Uterus (tissue), 4 donors: ENCODE data around the gene LBR. TPM values are rescaled to one million over a fixed set of nuclear protein-coding genes. Genes with fewer than 3 reads are reported as not detected.

Experiments used
- DNase-seq, 2 donors: peaks; one replicate each; pipeline ENCODE4 v3.0.0-alpha.2; 2019 to 2020
- H3K27ac ChIP-seq, 2 donors: fragments of 200-600 bp; sonication (generic); 1 replicate in 1 of 2; 2 replicates in 1 of 2; pipeline ENCODE4 v1.5.1; 2016 to 2018
- H3K27me3 ChIP-seq, 2 donors: fragments of 200-600 bp; sonication (generic); one replicate each; pipeline ENCODE4 v1.5.1; 2018 to 2019; ENCODE audit warnings: control low read depth in 1 of 2
- H3K36me3 ChIP-seq, 2 donors: fragments of 200-600 bp; sonication (generic); one replicate each; pipeline ENCODE4 v1.5.1; 2019; ENCODE audit warnings: control low read depth in 1 of 2
- H3K4me1 ChIP-seq, 2 donors: fragments of 200-600 bp; sonication (generic); one replicate each; pipeline ENCODE4 v1.5.1; 2018 to 2019; ENCODE audit warnings: control low read depth in 1 of 2
- H3K4me3 ChIP-seq, 2 donors: fragments of 200-600 bp; sonication (generic); 1 replicate in 1 of 2; 2 replicates in 1 of 2; pipeline ENCODE4 v1.5.1; 2018 to 2019; ENCODE audit warnings: mild to moderate bottlenecking in 1 of 2
- H3K9me3 ChIP-seq, 2 donors: fragments of 200-600 bp; sonication (generic); one replicate each; pipeline ENCODE4 v1.5.1; 2019; ENCODE audit warnings: control low read depth in 1 of 2
- POLR2A ChIP-seq, 2 donors: fragments of 450-650 bp; IDR thresholded peaks; one replicate each; pipeline ENCODE4 v1.6.1; 2016; ENCODE audit warnings: antibody characterized with exemption in 2 of 2, mild to moderate bottlenecking in 1 of 2, moderate library complexity in 1 of 2
- intact Hi-C: fragments of 100-400 bp; cut with DNase I; formaldehyde crosslinking; loops from one replicate; pipeline ENCODE4 v1.15.1; 2023; ENCODE audit warnings: low total_unique reads
- total RNA-seq, 4 donors: library from RNA; depleted of rRNA in 3 of 4; stranded (reverse); fragments of >200 nt in 3 of 4; gene quantifications; one replicate each; pipeline versions ENCODE4 v1.1.0 to v1.2.4, GENCODE V29; 2014 to 2023
- TF ChIP-seq, protein P1 (sequence below), 4 experiments: fragments of 200-600 bp in 2 of 4; fragments of 450-650 bp in 2 of 4; sonication (generic) in 2 of 4; IDR thresholded peaks; one replicate each; pipeline ENCODE4 v1.5.1; 2016 to 2019; ENCODE audit warnings: antibody characterized with exemption in 4 of 4, mild to moderate bottlenecking in 2 of 4, moderate library complexity in 1 of 4
- donor health status: DM: yes; HTN: yes; CAD: no.

LBR gene
- total RNA-seq, 4 donors from 2014 or later = 55.1 to 178 (median 92.6) TPM

DNA sequence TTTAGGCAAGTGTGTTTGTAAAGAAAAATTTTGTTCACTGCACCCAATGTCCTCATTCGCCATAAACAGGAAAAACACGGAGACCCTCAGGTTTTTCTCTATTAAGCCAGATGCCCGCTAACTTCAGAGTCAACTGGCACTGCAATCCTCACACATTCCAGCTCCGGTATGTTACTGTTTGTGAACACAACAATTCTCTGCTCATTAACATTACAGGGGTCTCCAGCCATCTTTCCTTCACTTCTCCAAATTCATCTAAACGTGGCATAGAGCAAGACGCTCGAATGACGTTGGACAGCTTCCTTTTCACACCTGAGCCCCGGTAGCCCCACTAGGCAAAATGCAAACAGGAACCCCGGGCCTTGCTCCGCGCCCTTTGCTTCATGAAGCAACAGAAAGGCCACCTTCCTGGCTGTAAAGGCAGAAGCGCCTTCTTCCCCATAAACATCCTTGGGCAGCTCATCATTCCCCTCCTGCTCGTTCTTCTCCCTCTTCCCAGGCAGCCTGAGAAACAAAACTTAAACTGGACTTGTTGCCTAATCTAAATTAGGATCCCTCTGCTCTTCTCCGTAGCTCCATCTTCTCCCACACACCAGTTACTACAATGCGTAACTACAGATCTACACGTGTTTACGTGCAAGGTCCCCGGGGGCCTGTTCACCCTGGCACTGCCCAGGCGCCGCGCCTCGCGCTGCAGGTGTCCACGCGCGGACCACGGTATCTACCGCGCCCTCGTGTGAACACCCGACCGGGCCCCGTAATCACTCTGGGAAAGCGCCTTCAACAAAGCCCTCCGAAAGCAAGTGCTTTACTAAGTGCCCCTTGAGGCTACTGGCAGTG, 1.2 kb downstream of the LBR start:
- no peaks in the 10 kb centered on the region for H3K9me3 ChIP-seq
- H3K4me3 ChIP-seq = peak overlapping the region; percentile 71 to 88
- peaks cover 0 to 15% of the 10 kb centered on the region in 2 donors for H3K4me1 ChIP-seq
- peak in 1 of 2 donors; percentile 45 for DNase-seq
- intact Hi-C loops = no loop called here
- TF ChIP-seq POLR2A (IDR thresholded peaks at IDR 0.05) = no peak
- TF ChIP-seq, protein P1, sequence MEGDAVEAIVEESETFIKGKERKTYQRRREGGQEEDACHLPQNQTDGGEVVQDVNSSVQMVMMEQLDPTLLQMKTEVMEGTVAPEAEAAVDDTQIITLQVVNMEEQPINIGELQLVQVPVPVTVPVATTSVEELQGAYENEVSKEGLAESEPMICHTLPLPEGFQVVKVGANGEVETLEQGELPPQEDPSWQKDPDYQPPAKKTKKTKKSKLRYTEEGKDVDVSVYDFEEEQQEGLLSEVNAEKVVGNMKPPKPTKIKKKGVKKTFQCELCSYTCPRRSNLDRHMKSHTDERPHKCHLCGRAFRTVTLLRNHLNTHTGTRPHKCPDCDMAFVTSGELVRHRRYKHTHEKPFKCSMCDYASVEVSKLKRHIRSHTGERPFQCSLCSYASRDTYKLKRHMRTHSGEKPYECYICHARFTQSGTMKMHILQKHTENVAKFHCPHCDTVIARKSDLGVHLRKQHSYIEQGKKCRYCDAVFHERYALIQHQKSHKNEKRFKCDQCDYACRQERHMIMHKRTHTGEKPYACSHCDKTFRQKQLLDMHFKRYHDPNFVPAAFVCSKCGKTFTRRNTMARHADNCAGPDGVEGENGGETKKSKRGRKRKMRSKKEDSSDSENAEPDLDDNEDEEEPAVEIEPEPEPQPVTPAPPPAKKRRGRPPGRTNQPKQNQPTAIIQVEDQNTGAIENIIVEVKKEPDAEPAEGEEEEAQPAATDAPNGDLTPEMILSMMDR (IDR thresholded peaks at IDR 0.05) = no peak
- H3K36me3 ChIP-seq = no peaks in the 10 kb centered on the region
- no peaks in the 10 kb centered on the region for H3K27me3 ChIP-seq
- H3K27ac ChIP-seq = peak overlapping the region; percentile 97 to 98

- Histone ChIP-seq H3K27ac (peak overlapping the region; percentile 97 to 98), H3K4me3 (peak overlapping the region in 1 of 2 donors; percentile 2), H3K27me3 (no peaks in the 10 kb centered on the region), H3K9me3 (no peaks in the 10 kb centered on the region), H3K4me1 (peaks cover 0 to 15% of the 10 kb centered on the region in 2 donors), H3K36me3 (no peaks in the 10 kb centered on the region)
- TF ChIP-seq POLR2A (IDR thresholded peaks at IDR 0.05) = no peak
- TF ChIP-seq, protein P1 (IDR thresholded peaks at IDR 0.05) = no peak
- DNase-seq = peak in 1 of 2 donors; percentile 66
- intact Hi-C loops = no loop called here
Observed at GRCh38 chr1:225425201-225425786, 2.5 kb downstream of the LBR start.

DNA sequence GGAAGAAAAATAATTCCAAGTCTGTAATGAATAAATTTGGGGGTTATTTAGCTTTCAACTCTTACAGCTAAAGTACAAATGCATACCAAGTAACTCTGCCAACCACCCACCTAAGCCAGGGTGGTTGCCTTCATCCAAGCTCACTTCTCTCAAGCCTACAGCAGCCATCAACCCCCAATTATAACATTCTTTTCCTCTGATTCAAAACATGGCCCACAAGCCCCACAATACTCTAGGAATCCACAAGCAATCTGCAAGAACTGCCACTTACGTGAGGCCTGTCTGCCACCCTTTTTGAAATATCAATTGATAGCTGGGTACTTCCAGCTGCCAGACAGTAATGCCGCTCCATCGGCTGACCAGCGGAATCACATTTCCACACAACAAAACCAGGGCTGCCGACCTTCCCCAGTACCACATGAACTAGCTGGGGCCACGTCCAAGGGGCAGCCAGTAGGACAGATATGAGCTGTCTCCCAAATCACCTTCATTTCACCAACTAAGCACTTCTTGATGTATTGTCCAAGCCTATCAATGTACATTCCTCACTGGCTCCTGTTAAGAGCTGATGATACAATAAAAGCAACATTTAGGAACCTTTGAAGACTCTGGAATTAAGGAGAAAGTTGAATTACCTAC, 3.2 kb downstream of the LBR start:
- no peak for DNase-seq
- no peaks in the 10 kb centered on the region for H3K9me3 ChIP-seq
- TF ChIP-seq, protein P1 (IDR thresholded peaks at IDR 0.05) = no peak
- no peak for TF ChIP-seq POLR2A (IDR thresholded peaks at IDR 0.05)
- intact Hi-C loops = no loop called here
- peak overlapping the region; percentile 3 to 98 for H3K27ac ChIP-seq
- no peaks in the 10 kb centered on the region for H3K36me3 ChIP-seq
- no peak overlapping the region for H3K4me3 ChIP-seq
- H3K4me1 ChIP-seq = peaks cover 0 to 15% of the 10 kb centered on the region in 2 donors
- no peaks in the 10 kb centered on the region for H3K27me3 ChIP-seq

DNA sequence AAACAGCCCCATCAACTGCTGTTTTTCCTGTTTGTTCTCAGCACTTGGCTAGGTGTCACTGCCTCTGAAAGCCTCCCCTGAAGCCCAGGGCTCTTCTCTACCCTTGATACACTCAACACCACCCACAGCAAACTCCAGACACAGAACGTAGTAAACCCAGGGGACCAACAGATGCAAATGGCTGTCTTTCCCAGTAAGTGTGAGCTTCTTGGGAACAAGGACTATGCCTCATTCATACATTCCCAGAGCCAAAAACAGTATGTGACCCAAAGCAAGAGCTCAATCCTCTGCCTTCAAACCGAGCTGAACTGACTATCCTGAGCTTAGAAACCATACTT, 4.4 kb downstream of the LBR start:
- Histone ChIP-seq H3K27me3 (no peaks in the 10 kb centered on the region), H3K4me1 (peaks cover 0 to 15% of the 10 kb centered on the region in 2 donors), H3K9me3 (no peaks in the 10 kb centered on the region), H3K27ac (no peak overlapping the region), H3K36me3 (no peaks in the 10 kb centered on the region), H3K4me3 (no peak overlapping the region)
- no peak for DNase-seq
- TF ChIP-seq, protein P1 (IDR thresholded peaks at IDR 0.05) = no peak
- TF ChIP-seq POLR2A (IDR thresholded peaks at IDR 0.05) = no peak
- intact Hi-C loops = no loop called here
